HG03139 (cell line): ENCODE results near the gene PDGFD.
A peak's percentile ranks its signal among the peaks of the same experiment; 100 is the strongest.

ENCODE experiments used
- ATAC-seq: cut with Tn5 transposase; IDR thresholded peaks from one replicate; pipeline ENCODE4 v1.9.1; 2021; ENCODE audit not compliant: unreplicated experiment

The PDGFD gene

DNA sequence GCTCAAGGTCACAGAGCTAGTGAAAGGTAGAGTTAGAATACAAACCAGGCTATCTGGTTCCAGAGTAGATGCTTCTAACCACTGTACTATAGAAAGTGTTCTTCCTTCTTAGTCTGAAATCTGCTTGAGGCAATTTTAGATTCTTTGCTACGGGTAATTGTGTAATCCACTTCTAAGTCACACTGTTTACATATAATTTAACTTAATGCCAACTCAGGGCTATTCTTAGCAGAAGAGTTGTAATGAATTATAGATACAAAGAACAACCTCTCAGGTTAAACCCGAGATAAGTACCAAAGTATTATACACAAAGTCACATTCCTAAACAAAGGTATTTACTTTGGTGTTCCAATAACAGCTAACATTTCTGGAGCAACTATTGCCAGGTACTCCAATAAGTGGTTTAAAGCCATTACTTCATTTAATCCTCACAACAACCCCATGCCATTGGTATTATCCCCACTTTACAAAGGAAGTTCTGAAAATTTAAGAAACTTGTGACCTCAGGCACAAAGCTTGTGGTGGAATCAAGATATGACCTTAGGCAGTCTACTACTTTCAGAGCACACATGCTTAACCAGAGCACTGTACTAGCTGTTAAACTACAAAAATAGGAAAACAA, 158.6 kb downstream of the PDGFD start:
- ATAC-seq = no peak

GRCh38 chr11:104003491-104003890, 160.5 kb downstream of the PDGFD start:
- ATAC-seq = no peak

- ATAC-seq = no peak
Measured at GRCh38 chr11:104001561-104002056, 162.3 kb downstream of the PDGFD start.

DNA sequence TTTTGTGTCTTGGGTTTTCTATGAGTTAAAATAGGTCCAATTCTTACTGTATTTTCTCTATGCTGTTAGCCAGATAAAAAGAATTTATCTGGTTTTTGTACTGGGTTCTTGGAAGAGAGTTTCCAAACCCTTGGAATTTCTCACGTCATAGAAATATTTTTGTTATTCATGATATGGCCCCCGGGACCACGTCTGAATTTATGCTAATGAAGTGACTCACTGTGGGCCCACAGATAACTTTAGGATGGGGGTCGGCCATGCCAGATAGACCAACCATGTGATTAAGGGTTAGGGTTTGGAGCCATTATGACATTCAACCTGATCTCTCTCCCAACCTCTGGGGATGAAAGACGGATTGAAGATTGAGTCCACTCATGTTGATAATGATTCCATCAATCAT, 163.1 kb downstream of the PDGFD start:
- ATAC-seq = no peak

- ATAC-seq = no peak
Measured at GRCh38 chr11:103998826-103999508, 165.0 kb downstream of the PDGFD start.

DNA sequence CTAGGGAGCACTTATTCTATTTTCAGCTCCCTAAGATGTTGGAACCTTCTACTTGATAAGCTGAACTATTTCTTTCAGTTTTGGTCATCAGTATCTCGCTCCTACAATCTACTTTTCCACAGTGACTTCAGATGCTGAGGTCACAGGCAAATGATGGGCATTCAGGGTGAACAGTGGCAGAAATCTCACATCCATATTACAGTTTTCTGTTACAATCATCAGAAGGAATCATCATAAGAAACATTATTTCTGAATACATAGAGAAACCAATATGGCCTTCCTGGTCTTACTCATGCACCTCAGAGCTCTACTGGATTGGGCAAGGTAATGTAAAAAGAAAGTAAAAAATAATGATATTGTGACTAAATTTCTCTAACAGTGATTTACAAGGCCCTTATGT, 166.9 kb downstream of the PDGFD start:
- ATAC-seq = no peak

DNA sequence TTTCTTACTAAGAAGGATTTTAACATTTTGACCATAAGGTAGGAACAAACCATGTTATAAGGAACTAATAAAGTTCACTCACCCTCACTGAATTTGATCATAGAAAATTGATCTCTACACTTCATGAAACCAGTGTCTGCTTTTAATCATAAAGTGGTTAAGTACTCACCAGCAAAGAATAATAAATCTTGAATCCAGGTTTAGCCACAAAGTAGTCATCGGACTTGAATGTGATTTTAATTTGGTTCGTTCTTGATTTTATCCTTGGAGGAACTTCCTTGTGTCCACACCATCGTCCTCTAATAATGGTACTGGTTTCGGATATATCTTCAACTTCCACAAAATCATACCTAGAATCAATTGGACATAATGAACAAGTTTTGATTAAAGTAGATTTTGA, 168.1 kb downstream of the PDGFD start:
- no peak for ATAC-seq

DNA sequence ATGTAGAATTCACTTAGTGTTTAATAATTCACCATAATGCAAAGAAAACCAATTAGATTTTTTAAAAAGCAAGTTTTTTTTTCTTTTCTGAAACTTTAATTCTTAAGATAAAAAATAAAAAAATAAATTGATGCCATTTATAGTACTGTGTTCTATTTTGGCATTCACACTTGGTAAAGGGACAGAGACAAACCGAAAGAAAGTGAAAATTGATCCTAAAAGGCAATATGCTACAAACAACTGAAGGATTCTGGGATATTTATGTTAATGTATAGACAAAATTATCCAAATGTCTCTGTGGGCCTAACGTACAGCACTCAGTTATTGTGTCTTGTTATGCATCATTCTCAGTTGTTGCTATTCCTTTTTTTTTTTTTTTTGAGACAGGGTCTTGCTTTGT, 169.4 kb downstream of the PDGFD start:
- no peak for ATAC-seq

- ATAC-seq = no peak
Measured at GRCh38 chr11:103994094-103994493, 169.9 kb downstream of the PDGFD start.

DNA sequence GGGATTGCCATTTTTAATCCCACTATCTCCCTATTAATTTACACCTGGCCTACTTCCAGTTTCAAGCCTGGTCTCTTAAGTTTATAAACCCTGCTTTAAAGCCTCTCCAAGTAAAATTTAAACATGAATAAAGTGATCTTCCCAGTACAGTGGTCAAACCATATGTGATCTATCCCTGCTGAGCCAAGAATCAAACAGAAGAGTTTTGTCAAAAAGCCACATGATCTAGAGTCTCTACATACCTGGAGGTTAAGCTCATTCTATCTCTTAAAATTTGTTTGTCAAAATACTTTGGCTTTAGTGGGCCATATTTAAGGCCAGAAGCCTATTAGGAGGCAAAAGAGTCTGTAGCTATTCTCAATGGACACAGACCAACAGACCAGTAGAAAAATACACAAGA, 170.4 kb downstream of the PDGFD start:
- no peak for ATAC-seq

DNA sequence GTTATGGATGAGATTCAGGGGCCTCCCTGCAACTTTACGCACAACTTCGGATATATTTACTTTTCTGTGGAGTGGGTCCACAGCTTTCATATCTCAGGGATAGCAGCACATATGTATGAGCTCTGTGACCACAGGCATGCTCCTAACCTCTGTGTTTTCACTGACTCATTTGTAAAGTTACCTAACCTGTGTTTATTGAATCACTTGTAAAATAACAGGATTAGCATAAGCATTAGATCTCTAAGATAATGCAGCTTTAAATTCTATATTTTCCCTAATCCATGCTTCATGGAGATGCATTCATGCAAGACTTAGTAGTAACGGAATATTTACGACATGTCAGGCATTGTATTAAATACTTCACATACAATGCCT, 175.4 kb downstream of the PDGFD start:
- no peak for ATAC-seq

DNA sequence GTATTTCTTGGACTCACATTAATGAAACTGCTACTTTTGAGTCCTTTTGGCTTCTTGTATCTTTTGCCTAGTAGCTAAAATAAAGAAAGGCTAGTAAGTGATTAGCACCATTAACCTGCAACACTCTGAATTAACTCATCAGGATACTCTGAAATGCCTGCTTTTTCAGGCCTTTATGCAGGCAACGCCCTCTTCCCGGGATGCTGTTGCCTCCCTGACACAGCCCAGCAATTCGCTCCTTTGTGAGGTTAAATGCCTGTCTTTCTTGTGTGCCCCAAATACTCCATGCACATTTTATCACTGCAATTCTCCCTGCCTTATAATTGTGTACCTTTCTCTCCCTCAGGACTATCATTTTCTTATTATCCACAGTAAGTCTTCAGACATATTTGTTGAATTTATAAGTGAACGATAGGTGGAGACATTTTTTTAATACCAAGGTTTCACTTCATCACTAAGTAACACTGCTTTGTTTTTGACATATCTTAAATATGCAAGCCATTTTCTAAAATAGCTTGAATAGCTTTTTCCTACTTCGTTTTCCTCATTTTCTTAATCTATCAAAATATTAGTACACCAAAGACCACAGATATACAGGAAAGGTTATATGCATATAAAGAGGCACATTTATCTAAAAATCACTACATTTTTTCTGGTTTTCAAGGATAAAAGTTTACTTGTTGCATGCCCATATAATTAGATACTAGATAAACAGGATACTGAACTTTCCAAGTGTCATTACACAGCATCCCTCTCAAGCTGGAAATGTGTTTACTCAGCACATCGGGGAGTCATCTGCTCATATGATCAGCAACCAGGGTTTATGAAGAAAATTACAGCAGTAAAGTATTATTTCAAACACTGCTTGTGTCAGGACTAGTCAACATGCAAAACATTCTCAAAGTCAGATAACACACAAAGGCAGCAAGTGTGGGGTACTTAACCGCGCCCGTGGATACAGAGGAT, 176.0 kb downstream of the PDGFD start:
- no peak for ATAC-seq

DNA sequence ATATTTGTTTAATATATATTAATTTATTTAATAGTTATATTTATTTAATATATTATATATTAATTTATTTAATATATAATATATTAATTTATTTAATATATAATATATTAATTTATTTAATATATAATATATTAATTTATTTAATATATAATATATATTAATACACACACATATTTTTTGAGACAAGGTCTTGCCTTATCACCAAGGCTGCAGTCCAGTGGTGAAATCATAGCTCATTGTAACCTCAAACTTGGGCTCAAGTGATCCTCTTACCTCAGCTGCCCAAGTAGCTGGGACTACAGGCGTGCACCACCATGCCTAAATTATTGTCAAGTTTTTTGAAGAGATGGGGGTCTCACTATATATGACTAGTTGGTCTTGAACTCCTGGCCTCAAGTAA, 178.9 kb downstream of the PDGFD start:
- no peak for ATAC-seq

- ATAC-seq = no peak
Measured at GRCh38 chr11:103980108-103980507, 183.8 kb downstream of the PDGFD start.

DNA sequence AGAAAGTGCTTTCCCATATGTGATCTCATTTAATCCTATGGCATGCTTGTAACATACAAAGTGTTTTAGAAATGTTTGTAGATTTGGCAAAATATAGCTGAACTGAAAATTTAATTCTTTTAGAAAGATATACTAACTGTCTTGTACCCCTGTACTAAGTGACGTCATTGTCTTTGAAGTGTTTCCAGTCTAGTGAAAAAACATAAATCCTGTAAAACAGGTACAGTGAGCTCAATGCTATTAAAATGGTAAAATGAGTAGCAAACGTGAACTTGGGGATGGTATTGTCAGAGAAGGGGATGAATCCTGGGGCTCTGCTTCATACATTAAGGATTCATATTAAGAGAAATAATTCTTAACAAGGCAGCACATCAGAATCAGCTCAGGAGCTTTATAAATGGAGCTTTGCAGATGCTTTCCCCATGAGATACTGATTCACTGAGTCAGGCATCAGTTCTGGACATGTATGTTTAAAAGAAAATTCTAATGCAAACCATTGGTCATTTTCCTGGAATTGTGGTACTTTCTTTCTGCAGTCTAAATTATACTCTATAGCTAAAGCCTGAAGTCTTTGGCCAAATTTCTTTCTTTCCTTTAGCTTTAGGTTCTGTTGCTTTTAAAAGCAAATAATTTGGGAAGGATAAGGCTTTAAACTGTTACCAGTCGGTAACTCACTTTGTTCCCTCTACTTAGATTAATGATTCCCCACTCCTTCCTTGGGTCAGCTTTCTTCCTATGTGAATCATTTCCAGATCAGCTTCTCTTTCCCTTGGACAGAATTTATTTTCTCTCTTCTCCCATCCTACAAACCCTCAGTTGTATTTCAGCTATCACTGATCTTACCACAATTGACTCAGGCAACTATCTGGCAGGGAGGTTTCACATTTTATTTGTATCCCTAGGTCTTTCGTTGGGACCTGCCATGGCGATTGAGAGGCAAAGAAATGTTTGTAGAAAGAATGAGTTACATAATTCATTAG, 185.0 kb downstream of the PDGFD start:
- ATAC-seq = no peak

- ATAC-seq = no peak
Measured at GRCh38 chr11:103972013-103972412, 191.9 kb downstream of the PDGFD start.

GRCh38 chr11:103970701-103971249, 193.2 kb downstream of the PDGFD start:
- ATAC-seq = peak; percentile 94

GRCh38 chr11:103968685-103969084, 195.3 kb downstream of the PDGFD start:
- ATAC-seq = no peak

DNA sequence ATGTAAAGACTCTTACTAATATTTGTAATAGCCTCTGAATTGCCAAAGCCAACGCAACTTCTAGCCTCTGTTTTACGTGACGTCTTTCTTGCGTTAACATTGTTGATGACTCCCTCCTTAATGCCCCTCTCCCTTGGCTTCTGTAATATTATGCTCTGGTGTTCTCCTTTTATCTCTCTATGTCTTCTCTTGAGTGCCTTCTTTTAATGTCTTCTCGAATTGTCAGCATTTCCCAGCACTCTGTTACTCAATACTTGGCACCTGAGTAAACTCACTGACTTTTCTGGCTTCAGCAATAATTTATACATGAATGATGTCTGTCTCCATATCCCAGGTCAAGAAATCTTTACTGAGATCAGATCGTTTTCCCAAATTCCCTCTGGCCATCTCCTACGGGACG, 196.0 kb downstream of the PDGFD start:
- ATAC-seq = no peak

- ATAC-seq = no peak
Measured at GRCh38 chr11:103964390-103964789, 199.6 kb downstream of the PDGFD start.
